Right lobe of liver (tissue), 6 donors: Measurements from ENCODE around the gene GALR1. TPM values are rescaled to one million over a fixed set of nuclear protein-coding genes. Genes with fewer than 3 reads are reported as not detected.

Experiments used
- ATAC-seq, 4 donors: fragments of 200-7000 bp; cut with Tn5 transposase; one replicate each; pipeline ENCODE4 v1.9.1; 2020; ENCODE audit warnings: mild to moderate bottlenecking in 4 of 4, moderate library complexity in 4 of 4
- DNase-seq, 3 donors: peaks; one replicate each; pipeline ENCODE4 v3.0.0-alpha.2; 2020
- H3K27ac ChIP-seq, 3 donors: fragments of 200-600 bp; one replicate each; pipeline ENCODE4 v1.8.0; 2022
- H3K27me3 ChIP-seq, 2 donors: fragments of 200-600 bp; one replicate each; pipeline ENCODE4 v1.8.0; 2022
- H3K36me3 ChIP-seq, 4 donors: fragments of 200-600 bp; sonication (generic) in 1 of 4; one replicate each; pipeline versions ENCODE4 v1.5.1 to v1.8.0; 2017 to 2022; ENCODE audit warnings: control low read depth in 1 of 4
- H3K4me1 ChIP-seq, 4 donors: fragments of 200-600 bp; sonication (generic) in 1 of 4; one replicate each; pipeline versions ENCODE4 v1.5.1 to v1.8.0; 2017 to 2022; ENCODE audit warnings: control low read depth in 1 of 4
- H3K4me3 ChIP-seq, 3 donors: fragments of 200-600 bp; one replicate each; pipeline ENCODE4 v1.8.0; 2022
- H3K9me3 ChIP-seq, 4 donors: fragments of 200-600 bp; sonication (generic) in 1 of 4; one replicate each; pipeline versions ENCODE4 v1.5.1 to v1.8.0; 2017 to 2022; ENCODE audit warnings: control low read depth in 1 of 4
- POLR2A ChIP-seq: fragments of 450-650 bp; IDR thresholded peaks from one replicate; pipeline ENCODE4 v1.6.1; 2017; ENCODE audit warnings: antibody characterized with exemption, mild to moderate bottlenecking
- WGBS: methylation state at CpG from one replicate; pipeline ENCODE4 v1.1.6; 2018; ENCODE audit warnings: low coverage, low lambda C conversion rate; ENCODE audit not compliant: insufficient coverage; ENCODE audit errors: missing lambda C conversion rate; 5-methylcytosine and 5-hydroxymethylcytosine counted together
- intact Hi-C, 2 donors: fragments of 100-400 bp; cut with DNase I; formaldehyde crosslinking; loops; one replicate each; pipeline versions ENCODE4 v1.11.2 to v1.14.1; 2022
- total RNA-seq, 6 experiments: library from RNA; depleted of rRNA in 2 of 6; stranded (reverse); fragments of >200 nt in 2 of 6; fragmentation: NEBNext Ultra II Directional in 3 of 6; extraction: Animal tissue kit (Norgen Biotek cat#: 25700) in 3 of 6; gene quantifications; one replicate each; pipeline versions ENCODE4 v1.1.0 to v1.2.4, GENCODE V29; 2016 to 2023
- TF ChIP-seq, protein P1 (sequence below), 4 donors: fragments of 200-600 bp in 3 of 4; fragments of 450-650 bp in 1 of 4; IDR thresholded peaks; one replicate each; pipeline versions ENCODE4 v1.5.1 to v1.8.0; 2016 to 2022; ENCODE audit warnings: antibody characterized with exemption in 4 of 4, mild to moderate bottlenecking in 2 of 4
- donor health status: DM: no; HTN: yes; CAD: no.
- donor health status: DM: no; HTN: no; CAD: no.
- donor health status: DM: no; HTN: no; CAD: no.
- donor health status: DM: no; HTN: yes; CAD: no.
- donor health status: DM: no; HTN: yes; CAD: no.

The GALR1 gene
- total RNA-seq, 6 experiments from 2014 or later = 0.05 TPM; not detected in 5

DNA sequence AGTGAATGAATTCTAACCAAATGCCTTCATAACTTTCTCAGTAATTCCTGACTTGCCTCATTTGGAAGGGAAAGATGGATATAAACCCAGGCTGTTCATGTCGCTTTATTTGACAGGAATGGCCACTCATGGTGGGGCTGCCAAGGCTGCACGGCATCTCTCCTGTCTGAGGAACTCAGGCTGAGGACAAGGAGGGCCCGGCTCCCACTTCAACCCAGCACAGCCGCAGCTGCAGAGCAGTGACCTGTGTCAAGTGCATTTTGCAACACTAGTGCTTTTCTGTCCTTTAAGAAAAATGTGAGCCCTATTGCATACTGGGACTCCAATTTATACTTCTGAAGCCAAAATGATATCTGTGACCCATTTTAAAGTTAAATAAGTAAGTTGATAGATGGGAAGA, 45.8 kb upstream of the GALR1 start:
- peaks cover 0 to 21% (median 5%) of the 10 kb centered on the region in 4 donors for H3K4me1 ChIP-seq
- H3K9me3 ChIP-seq = no peaks in the 10 kb centered on the region
- TF ChIP-seq, protein P1, sequence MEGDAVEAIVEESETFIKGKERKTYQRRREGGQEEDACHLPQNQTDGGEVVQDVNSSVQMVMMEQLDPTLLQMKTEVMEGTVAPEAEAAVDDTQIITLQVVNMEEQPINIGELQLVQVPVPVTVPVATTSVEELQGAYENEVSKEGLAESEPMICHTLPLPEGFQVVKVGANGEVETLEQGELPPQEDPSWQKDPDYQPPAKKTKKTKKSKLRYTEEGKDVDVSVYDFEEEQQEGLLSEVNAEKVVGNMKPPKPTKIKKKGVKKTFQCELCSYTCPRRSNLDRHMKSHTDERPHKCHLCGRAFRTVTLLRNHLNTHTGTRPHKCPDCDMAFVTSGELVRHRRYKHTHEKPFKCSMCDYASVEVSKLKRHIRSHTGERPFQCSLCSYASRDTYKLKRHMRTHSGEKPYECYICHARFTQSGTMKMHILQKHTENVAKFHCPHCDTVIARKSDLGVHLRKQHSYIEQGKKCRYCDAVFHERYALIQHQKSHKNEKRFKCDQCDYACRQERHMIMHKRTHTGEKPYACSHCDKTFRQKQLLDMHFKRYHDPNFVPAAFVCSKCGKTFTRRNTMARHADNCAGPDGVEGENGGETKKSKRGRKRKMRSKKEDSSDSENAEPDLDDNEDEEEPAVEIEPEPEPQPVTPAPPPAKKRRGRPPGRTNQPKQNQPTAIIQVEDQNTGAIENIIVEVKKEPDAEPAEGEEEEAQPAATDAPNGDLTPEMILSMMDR (IDR thresholded peaks at IDR 0.05) = no peak
- TF ChIP-seq POLR2A = no peak
- no peak overlapping the region for H3K27ac ChIP-seq
- H3K27me3 ChIP-seq = no peaks in the 10 kb centered on the region
- intact Hi-C loops = loop anchor here (5.0 to 10.0 kb wide), 2 partner anchors 59 to 202 kb away; no protein-coding TSS in a partner anchor
- no peak for ATAC-seq
- H3K36me3 ChIP-seq = no peaks in the 10 kb centered on the region
- WGBS = 64% methylated on average over 3 of the region's 4 CpGs
- H3K4me3 ChIP-seq = no peak overlapping the region
- no peak for DNase-seq

DNA sequence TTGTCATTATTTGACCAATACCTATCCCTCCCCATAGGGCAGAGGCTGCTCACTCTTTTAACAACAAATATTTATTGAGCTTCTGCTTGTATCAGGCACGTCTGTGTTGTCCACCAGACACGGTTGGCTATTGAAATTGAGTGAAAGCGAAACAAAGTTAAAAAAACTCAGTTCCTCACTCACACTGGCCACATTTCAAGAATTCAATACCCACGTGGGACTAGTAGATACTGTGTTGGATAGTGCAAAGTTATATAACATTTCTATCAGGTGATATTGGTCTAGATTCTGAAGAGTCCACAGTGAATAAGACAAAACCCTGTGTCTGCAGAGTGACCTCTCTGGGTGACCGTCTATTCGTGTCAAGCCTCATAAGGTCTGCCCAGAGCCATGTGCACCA, 43.9 kb upstream of the GALR1 start:
- no peak for TF ChIP-seq POLR2A
- TF ChIP-seq, protein P1 (IDR thresholded peaks at IDR 0.05) = no peak
- peaks cover 0 to 21% (median 5%) of the 10 kb centered on the region in 4 donors for H3K4me1 ChIP-seq
- peak overlapping the region in 1 of 3 donors; percentile 41 for H3K27ac ChIP-seq
- intact Hi-C loops = loop anchor here (10.0 kb wide), 1 partner anchor 61 kb away; no protein-coding TSS in a partner anchor
- ATAC-seq (peak; percentile 60 to 67 (median 66)), DNase-seq (no peak)
- H3K4me3 ChIP-seq = no peak overlapping the region
- 16% methylated on average over 6 of the region's 6 CpGs for WGBS
- no peaks in the 10 kb centered on the region for H3K36me3 ChIP-seq
- no peaks in the 10 kb centered on the region for H3K27me3 ChIP-seq
- H3K9me3 ChIP-seq = no peaks in the 10 kb centered on the region

DNA sequence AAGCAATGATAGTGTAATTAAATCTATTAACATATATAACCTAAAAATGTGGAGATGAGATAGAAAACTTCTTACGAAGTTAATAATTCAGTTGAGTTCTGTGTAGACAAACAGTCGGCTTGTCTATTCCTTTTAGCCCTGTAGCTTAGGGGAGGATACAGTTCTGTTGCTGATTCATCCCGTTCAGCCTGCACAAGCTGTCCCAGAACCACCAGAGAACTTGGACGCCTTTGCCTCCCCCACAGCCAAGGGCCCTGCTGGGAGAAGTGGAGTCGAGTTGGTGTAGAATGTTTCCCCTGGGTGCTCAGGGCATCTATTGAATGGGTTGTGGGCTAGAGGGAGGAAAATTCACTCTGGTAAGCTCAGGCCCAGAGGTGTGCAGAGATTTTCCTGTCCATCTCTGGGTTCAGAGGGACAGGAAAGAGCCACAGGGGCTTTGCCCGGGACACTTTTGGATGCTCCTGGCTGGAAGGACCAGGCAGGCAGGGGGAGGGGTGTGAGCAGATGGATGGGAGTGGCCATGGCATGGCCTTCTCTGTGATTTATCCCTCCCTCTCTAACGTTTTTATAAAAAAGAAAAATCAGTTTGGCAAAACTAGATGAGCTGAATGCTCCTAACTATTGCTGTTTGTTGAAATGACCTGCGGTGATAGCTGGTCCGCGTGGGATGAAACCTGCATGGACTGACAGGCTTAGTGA, 42.8 kb upstream of the GALR1 start:
- no peak overlapping the region for H3K4me3 ChIP-seq
- TF ChIP-seq, protein P1 (IDR thresholded peaks at IDR 0.05) = no peak
- TF ChIP-seq POLR2A = no peak
- H3K36me3 ChIP-seq = no peaks in the 10 kb centered on the region
- H3K27me3 ChIP-seq = no peaks in the 10 kb centered on the region
- ATAC-seq (no peak), DNase-seq (no peak)
- intact Hi-C loops = loop anchor here (10.0 kb wide), 1 partner anchor 62 kb away; no protein-coding TSS in a partner anchor
- peaks cover 0 to 21% (median 8%) of the 10 kb centered on the region in 4 donors for H3K4me1 ChIP-seq
- 88% methylated on average over 7 of the region's 10 CpGs for WGBS
- peak overlapping the region in 1 of 3 donors; percentile 33 for H3K27ac ChIP-seq
- no peaks in the 10 kb centered on the region for H3K9me3 ChIP-seq

DNA sequence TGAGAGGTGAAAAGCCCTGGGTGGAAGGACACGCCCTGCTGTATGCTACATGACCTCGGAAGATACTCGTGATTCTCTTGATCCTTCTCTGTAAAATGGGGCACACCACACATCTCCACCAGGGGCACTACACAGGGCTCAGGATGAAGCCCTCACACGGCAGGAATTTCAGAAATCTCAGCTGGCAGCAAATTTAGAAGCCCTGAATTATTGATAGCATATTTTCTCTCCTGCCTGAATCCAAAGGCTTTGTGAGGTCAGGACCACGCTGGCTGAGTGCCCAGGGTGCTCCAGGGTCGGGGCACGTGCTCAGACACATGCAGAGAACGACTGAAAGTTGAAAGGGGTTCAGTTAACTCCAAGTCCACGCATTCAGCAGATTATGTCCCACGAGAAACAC, 42.1 kb upstream of the GALR1 start:
- no peaks in the 10 kb centered on the region for H3K9me3 ChIP-seq
- H3K27me3 ChIP-seq = no peaks in the 10 kb centered on the region
- H3K4me1 ChIP-seq = peaks cover 0 to 21% (median 8%) of the 10 kb centered on the region in 4 donors
- ATAC-seq (peak; percentile 76 to 81 (median 76)), DNase-seq (peak; percentile 60 to 73 (median 71))
- intact Hi-C loops = loop anchor here (10.0 kb wide), 1 partner anchor 63 kb away; no protein-coding TSS in a partner anchor
- no peak overlapping the region for H3K4me3 ChIP-seq
- 2% methylated on average over 7 of the region's 10 CpGs for WGBS
- no peaks in the 10 kb centered on the region for H3K36me3 ChIP-seq
- peak overlapping the region; percentile 22 to 61 (median 33) for H3K27ac ChIP-seq
- TF ChIP-seq, protein P1 (IDR thresholded peaks at IDR 0.05) = peak; percentile 62 to 67 (median 65)
- TF ChIP-seq POLR2A = no peak
